Measurements from ENCODE around the gene EML5.

The EML5 gene

DNA sequence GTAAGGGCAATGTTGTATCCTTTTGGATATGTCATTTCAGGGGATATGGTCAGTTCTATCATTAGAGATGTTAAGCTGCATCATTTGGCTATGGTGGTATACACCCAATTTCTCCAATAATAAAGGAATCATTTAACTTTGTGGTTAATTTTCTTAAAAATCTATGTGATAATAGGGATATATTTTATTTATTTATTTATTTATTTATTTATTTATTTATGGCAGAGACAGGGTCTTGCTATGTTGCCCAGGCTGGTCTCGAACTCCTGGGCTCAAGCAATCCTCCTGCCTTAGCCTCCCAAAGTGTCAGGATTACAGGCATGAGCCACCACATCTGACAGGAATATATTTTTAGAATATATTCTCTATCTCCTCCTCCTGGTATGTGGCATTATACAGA, 85.7 kb downstream of the EML5 start:
- DNase-seq (ENCODE audit: low spot score) = no peak

DNA sequence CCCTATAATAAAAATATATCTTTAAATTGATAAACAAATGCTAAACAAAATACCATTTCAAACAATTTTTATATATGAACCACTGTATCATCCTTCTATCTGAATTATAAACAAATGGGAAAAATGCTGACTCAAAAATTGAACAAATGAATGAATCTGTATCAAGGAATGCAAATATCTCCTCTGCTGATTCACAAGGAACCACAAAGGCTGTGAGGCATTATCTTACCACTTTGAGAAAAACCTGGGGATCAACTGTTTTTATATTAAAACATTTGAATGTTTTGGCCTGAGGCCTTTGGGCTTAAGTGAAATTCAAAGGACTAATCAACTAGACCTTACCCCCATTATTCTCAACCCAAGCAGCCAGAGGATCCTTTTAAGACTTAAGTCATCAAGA, 86.3 kb downstream of the EML5 start:
- no peak for DNase-seq (ENCODE audit: low spot score)

DNA sequence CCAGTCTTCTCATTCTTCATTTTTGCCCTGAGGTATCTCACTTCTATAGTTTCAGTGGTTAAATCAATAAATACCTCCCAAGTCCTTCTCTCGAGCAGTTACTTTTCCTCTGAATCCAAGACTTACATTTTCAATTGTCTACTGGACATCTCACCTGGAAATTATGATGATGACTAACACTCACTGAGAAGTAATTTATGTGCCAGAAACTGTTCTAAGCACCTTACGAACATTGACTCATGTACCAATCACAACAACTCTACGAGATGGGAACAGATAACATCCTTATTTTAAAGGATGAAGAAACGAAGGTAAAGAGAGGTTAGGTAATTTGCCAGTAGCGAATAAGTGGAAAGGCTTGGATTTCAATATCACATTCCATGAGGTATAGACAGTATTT, 94.1 kb downstream of the EML5 start:
- no peak for DNase-seq (ENCODE audit: low spot score)

DNA sequence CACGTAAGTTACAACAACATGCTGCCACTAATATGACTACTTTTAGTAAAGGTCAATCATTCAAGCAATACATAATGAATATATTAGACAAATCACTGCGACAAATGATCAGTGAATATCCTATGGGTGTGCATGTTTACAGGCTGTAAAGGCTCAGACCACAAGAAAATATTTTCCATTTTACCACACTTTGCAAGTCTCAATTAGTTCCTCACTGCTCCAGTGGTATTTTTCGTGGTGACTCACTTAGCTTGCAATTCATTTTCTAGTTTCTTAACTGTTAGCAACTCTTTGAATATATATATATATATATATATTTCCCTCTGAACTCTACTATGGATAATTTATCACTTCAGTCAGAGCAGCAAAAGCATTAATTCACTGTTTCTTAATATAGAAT, 96.9 kb downstream of the EML5 start:
- no peak for DNase-seq (ENCODE audit: low spot score)

DNA sequence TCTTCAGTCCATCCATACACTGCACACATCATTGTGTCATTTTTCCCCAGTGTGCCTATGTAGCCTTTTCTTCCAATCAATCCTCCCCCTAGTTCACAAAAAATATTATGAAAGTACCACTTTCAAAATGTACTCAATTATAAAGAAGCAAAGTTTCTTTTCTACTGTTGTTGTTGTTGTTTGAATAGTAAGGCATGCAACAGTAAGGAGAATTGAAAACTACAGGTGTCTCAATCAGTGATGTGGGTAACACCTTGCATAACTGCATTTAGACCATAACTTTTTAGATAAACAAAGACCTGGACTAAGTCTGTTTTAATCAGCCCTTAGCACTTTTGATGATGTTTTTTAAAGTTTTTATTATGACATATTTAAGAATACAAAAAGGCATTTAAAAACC, 104.4 kb downstream of the EML5 start:
- no peak for DNase-seq (ENCODE audit: low spot score)

DNA sequence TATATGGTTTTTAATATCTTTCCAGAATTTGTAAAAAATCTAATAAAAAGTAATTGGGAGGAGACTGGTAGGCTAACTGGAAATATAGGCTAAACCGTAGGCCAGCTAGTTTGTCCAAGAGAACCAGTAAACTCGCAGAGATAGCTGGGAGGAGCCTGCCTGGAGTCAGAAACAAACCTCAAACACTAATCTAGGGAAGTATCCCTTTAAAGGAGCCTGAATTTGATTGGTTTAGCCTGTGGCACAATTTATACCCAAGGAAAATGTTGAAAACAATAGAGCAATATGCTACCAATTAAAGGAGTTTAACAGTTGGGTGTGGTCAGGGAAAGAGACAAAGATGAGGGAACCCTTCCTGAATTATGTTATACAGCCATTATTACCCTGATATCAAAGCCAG, 109.6 kb downstream of the EML5 start:
- no peak for DNase-seq (ENCODE audit: low spot score)

DNA sequence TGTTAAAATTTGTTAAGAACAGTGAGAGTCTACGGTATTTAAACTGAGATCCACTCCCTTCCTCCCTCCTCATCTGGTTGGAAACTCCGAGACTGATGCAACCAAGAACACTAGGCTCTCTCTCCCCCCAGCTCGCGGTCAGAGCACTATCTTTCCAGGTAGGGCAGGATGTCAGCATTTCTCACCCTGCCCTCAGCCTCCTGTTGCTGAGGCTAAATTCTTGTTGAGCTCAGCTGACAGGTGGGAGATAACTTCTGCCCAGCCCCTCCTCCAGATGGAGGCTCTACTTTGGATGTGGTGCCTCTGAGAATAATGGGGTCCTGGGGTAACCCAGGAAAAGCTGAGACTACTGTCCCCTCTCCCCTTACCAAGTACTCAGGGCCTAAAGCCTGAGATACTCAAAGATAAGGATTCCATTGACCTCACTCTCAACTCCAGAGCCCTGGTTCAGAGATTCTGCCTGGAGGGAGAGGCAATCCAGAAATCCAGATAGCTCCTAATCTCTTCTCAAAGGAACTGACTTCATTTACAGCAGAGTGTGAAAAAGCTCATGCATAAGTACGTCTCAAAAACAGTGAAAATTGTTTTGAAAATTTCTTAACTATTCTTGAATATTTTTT, 110.1 kb downstream of the EML5 start:
- DNase-seq (ENCODE audit: low spot score) = no peak

DNA sequence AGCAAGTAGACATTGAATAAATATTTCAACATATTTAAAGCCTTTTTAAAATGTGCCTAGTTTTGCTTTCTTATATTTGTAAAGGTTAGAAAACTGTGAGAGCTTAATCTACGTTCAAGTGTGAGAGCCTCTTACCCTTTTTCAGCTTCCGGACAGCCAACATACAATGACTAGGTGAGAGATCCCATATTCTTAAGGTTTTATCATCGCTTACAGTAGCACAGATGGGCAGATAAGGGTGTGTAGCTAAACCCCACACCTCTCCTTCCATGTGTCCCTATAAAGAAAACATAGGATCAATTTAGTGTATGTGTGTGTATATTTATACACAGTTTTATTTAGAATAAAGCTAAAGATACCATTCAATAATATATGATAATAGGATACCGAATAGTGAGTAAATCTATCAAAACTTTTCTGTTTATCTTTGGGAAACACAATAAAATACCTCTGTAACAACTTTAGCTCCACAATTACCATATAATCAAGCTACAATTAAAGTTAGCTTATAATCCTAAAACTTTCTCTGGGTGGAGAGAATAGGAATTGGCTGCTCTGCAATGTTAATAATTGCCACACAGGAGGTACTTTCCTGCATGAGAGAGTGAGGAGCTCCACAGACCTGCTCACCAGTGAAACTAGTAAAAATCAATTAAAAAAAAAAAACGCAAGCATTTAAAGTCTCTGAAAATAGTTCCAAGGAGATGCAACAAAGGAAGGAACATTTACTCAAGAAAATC, 110.8 kb downstream of the EML5 start:
- DNase-seq (ENCODE audit: low spot score) = no peak

DNA sequence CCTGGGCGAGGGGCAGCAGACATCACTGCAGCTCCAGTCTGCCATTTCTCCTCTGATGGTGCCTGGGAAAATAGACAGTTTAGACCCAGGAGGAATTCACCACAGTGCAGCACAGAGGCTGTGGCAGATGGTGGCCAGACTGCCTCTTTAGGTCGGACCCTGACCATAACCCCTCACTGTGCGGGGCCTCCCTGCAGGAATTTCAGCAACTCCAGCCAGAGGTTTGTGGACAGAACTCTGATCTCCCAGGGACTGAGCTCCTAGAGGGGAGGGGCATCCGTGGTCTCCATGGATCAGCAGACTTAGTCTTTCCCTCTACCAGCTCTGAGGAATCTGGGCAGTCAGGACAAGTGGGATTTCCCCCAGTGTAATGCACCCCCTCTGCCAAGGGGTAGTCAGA, 123.4 kb downstream of the EML5 start:
- DNase-seq (ENCODE audit: low spot score) = no peak

DNA sequence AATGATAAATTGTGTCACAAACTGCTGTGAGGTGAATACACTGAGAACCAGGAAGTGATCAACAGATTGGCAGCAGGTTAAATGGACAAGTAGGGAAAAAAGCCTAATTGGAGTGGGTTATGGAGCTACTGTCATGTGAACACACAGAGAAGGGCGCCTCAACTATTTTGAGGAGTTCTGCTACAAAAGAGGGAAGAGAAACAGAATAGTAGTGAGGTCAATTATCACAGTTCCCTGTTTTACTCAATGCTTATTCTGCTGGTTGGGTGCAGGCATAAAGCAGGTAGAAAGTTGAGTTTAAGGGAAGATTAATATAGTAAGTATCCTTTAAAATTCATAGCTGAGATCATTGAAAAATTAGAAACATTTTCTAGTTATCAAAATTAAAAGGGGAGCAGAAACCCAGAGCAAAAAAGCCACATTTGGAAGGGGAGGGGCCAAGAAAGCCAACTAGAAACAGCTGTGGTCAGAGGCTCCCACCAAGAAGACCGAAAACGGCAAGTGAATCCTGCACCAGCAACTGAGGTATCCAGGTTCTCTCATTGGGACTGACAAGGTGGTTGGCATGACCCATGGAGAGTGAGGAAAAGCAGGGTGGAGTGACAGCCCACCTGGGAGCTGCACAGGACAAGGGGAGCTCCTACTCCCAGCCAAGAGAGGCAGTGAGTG, 124.2 kb downstream of the EML5 start:
- DNase-seq (ENCODE audit: low spot score) = peak; percentile 31

DNA sequence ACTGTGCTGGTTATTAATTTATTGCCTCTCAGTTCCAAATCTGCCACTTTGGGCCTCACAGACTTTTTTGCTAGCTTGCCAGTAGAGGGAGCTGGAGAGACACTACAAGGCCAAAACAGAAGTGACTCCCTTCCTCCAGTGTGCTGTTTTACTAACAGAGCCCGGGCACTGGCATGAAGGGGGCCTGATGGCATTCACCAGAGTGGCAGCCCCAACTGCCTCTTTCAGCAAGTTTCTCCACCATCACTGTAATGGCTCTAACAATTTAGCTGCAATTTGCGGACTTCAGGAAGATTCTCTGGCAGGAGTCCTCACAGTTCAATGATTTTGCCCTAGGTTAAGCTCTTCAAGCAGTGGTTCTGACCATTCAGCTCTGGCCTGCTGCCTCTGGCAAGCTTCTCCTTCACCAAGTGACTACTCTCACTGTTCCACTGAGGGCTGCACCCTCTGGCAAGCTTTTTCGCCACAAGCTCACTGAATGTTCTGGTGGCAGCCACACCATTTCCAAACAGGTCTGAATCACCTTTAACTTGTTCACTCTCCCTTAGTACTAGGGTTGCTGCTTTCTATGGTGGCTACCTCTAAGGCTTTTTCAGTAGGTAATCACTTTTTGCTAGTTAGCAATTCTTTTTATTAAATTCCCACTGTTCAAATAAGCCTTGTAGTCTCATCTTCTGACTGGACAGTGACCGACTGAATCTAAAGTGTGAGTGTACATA, 125.0 kb downstream of the EML5 start:
- DNase-seq (ENCODE audit: low spot score) = peak; percentile 70

DNA sequence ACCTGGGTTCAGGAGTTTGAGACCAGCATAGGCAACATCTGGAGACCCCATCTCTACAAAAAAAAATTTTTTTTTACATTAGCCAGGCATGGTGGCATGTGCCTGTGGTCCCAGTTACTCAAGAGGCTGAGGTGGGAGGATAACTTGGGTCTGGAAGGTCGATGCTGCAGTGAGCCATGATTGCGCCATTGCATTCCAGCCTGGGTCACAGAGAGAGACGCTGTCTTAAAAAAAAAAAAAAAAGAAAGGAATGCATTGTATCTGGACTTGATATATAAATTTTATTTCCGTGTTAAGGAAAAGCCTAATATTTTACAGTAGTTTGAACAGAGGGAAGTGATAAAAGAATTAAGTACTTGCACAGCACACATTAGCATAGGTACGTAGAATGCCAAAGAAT, 132.7 kb downstream of the EML5 start:
- no peak for DNase-seq (ENCODE audit: low spot score)

DNA sequence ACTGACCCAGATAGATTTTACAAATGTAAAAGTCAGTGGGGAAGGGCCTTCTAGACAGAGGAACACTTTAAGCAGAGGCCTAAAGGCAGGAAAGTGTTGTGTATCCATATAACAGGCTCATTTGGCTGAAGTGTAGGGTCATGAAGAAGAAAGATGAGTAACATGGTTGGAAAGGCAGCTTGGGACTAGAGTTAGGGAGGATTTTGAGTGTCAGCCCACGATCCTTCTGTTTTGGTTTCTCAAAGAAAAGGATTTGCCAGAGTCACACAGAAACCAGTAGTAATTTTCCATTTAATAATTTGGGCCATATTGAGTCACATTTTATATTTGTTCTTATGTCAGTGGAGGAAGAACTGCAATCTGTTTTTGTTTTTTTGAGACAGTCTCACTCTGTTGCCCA, 153.5 kb downstream of the EML5 start:
- DNase-seq (ENCODE audit: low spot score) = no peak

DNA sequence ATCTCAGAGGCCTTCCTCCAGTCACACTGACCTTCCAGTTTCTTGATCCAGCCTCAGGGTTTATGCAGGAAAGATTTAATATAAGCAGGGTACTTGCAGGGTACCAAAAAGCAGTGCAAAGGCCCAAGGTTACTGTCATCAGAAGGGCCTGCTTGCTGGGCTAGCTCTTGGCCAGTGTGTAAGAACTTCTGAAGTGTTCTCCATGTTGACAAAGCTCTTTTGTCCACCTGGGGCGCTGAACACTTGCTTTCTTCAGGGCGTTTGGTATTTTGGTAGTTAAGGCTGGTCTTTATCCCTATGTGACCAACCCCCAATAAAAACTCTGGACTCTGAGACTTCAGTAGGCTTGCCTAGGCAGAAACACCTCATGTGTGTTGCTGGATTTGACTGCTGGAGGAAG, 160.2 kb downstream of the EML5 start:
- no peak for DNase-seq (ENCODE audit: low spot score)

DNA sequence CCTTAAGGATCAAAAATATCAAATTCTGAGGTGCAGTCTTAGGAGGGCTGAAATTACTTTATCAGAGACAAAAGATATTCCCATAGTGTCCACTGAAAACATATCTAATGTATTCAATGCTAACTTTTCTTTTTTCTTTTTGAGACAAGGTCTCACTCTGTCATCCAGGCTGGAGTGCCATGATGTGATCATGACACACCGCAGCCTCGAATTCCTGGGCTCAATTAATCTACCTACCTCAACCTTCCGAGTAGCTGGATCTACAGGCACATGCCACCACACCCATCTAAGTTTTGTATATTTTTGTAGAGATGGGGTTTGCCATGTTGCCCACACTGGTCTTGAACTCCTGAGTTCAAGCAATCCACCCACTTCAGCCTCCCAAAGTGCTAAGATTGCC, 161.7 kb downstream of the EML5 start:
- DNase-seq (ENCODE audit: low spot score) = no peak

DNA sequence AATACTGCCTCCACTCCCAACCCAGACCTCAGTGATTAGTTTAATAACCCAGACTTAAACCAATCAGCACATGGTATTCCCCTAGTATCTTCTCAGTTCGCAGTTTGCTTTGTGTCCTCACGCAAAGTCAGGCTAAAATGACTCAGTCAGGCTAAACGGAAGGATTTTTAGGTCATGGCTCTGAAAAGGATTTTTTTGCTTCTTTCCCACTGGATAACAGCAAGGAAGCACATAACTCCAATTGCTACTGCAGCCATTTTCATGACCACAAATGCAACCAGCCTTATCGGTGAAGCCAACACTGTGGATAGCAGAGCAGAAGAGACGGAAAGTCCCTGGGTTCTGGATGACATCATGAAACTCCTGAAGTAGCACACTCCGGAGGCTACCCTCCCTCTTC, 162.2 kb downstream of the EML5 start:
- no peak for DNase-seq (ENCODE audit: low spot score)

DNA sequence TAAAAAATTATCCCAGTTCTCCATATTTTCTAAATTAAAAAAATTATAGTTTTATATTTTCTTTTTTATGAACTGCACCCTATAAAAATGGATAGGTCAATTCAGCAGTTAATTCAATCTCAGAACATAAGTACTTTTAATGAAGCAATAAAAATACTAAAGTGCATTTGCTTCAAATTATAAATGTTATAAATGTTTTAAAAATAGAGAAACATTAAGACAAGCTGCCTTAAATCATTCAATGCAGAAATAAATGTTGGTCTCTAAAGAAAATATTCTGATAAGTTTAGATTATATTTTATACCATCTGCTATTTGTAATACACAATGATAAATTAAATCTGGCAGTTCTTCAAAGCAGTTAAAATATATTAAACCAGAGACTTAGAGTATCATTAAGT, 164.3 kb downstream of the EML5 start:
- no peak for DNase-seq (ENCODE audit: low spot score)

DNA sequence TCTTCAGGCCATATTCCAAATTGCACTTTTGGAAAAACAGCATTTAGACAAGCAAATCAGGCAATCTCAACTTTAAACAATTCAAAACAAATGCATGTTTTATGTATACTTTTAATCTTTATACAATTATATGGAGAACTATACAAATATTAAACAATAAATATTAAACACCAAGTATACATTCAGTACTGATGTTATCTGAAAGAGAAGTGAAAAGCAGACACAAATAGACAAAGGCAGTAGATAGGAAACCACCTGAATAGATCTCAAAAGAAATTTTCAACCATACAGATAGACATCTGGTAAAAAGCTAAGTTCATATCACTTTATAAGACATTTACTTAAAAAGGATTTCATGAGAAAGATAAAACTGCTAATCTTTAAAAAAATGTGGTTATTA, 164.7 kb downstream of the EML5 start:
- no peak for DNase-seq (ENCODE audit: low spot score)

DNA sequence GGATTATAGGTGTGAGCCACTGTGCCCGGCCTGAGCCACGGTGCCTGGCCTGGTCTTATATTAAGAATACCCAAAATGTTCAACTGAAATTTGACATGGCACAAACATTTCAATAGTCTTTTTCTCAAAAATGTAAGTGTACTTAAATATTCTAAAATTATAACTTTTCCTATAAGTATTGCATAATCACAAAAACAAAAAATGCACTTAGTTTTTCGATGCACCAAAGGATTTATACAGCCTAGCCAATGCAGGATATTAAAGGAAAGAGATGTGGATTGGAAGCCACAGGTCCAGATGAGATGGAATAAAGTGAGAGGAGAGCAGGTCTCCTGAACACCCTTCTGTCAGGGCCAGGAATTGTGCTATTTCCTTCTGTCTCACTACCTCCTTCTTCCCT, 167.1 kb downstream of the EML5 start:
- DNase-seq (ENCODE audit: low spot score) = no peak

DNA sequence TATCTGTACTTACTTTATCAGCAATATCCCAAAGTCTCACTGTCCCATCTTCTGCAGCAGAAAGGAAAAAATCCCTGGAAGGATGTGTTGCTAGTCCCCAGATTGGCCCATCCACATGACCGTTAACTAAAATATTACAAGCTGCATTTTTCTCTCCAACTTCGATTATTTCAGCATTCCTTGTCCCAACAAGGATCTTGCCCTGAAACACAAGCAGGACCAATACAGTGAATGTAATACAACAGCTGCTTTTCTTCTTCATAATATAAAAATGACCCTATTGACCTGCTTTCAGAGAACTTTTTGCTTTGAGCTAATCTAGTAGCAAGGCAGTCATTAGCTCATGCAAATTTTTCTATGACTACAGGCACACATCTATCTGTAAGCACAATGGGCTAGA, 171.7 kb downstream of the EML5 start:
- DNase-seq (ENCODE audit: low spot score) = no peak

DNA sequence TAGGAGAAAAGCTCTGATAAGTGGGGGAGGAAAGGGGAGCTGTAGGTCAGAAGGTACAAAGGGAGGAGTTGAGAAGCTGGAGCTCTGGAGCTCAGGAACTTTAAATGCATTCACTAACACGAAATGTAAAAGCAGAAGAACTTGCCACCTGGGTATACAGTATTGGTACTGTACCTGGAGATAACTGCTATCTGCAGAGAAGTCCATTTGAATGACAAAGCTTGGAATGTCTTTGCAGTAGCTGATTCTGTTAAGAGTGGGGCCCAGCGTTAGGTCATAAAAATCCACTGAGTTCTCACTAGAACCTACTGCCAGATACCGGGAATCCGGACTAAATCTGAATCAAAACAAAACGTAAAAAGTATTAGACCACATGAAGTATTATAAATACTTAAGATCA, 174.3 kb downstream of the EML5 start:
- no peak for DNase-seq (ENCODE audit: low spot score)

DNA sequence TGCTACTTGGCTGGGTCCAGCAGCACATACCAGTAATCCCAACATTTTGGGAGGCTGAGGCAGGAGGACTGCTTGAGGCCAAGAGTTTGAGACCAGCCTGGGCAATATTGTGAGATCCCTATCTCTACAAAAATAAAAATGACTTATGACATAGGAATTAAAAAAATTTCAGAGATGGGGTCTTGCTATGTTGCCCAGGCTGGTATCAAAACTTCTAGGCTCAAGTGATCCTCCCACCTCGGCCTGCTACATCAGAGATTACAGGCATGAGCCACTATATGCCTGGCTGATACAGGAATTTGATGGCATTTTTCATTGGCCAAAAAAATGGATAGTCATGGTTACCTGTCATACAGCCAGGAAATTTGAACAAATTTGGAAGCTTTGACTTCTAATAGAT, 175.3 kb downstream of the EML5 start:
- no peak for DNase-seq (ENCODE audit: low spot score)

DNA sequence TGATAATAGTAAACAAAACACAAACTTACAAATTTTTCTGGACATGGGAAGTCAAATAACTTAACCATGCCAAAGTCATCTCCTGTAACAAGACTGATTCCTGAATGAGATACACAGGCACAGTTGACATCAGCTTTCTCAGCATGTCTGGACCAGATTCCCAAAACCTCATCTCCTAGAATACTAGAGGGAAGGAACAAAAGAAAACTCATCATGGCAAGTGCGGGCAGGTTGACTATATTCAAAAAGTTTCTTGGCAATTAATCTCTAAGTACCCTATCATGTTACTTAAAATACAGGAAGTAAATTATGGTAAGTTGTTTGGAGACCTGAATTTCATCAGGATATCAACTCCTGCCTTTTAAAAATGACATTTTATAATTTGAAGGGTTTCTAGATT, 176.1 kb downstream of the EML5 start:
- DNase-seq (ENCODE audit: low spot score) = no peak
